Liver (tissue), 9 donors: ENCODE data around the gene FOXK1. TPM values are rescaled to one million over a fixed set of nuclear protein-coding genes. Genes with fewer than 3 reads are reported as not detected.

Experiments
- DNase-seq: peaks from one replicate; pipeline ENCODE4 v3.0.0-alpha.2; 2017; ENCODE audit warnings: low spot score
- H3K27ac ChIP-seq, 2 donors: one replicate each; pipeline ENCODE4 v1.7.0; 2013; ENCODE audit warnings: inconsistent platforms in 2 of 2, low read length in 2 of 2, control low read depth in 1 of 2, low read depth in 1 of 2, mild to moderate bottlenecking in 1 of 2
- H3K27me3 ChIP-seq, 4 donors: one replicate each; pipeline versions ENCODE4 v1.6.1 to v1.7.0; 2013; ENCODE audit warnings: low read length in 3 of 4, inconsistent platforms in 1 of 4, mild to moderate bottlenecking in 1 of 4, moderate library complexity in 1 of 4; ENCODE audit not compliant: control insufficient read depth in 4 of 4, insufficient read depth in 4 of 4
- H3K36me3 ChIP-seq, 4 donors: one replicate each; pipeline versions ENCODE4 v1.6.1 to v1.7.0; 2013; ENCODE audit warnings: low read length in 3 of 4, mild to moderate bottlenecking in 3 of 4, low read depth in 1 of 4, moderate library complexity in 1 of 4; ENCODE audit not compliant: control insufficient read depth in 4 of 4, insufficient read depth in 3 of 4
- H3K4me1 ChIP-seq, 4 donors: one replicate each; pipeline versions ENCODE4 v1.6.1 to v1.7.0; 2013; ENCODE audit warnings: low read length in 3 of 4, mild to moderate bottlenecking in 3 of 4, moderate library complexity in 1 of 4; ENCODE audit not compliant: control insufficient read depth in 4 of 4, insufficient read depth in 4 of 4
- H3K4me3 ChIP-seq, 3 donors: one replicate each; pipeline versions ENCODE4 v1.6.1 to v1.7.0; 2013; ENCODE audit warnings: low read length in 3 of 3, control low read depth in 1 of 3, low read depth in 1 of 3, mild to moderate bottlenecking in 1 of 3
- H3K9ac ChIP-seq, 2 donors: one replicate each; pipeline ENCODE4 v1.7.0; 2013; ENCODE audit warnings: low read length in 2 of 2, mild to moderate bottlenecking in 2 of 2, moderate library complexity in 2 of 2, control low read depth in 1 of 2, low read depth in 1 of 2
- H3K9me3 ChIP-seq, 4 donors: one replicate each; pipeline versions ENCODE4 v1.6.1 to v1.7.0; 2013; ENCODE audit warnings: low read length in 3 of 4; ENCODE audit not compliant: control insufficient read depth in 4 of 4
- EGR1 ChIP-seq, 2 donors: IDR thresholded peaks; 2 replicates each; pipeline ENCODE4 v1.6.1; 2016 to 2018; ENCODE audit warnings: antibody characterized with exemption in 2 of 2, low read depth in 2 of 2
- FOXA1 ChIP-seq: IDR thresholded peaks from 2 replicates; pipeline ENCODE4 v1.6.1; 2016; ENCODE audit warnings: antibody characterized with exemption
- FOXA2 ChIP-seq: IDR thresholded peaks from 2 replicates; pipeline ENCODE4 v1.6.1; 2016; ENCODE audit warnings: antibody characterized with exemption
- GABPA ChIP-seq, 2 donors: IDR thresholded peaks in 1 of 2; conservative IDR thresholded peaks in 1 of 2; 2 replicates each; pipeline ENCODE4 v1.6.1; 2016; ENCODE audit warnings: antibody characterized with exemption in 2 of 2, mild to moderate bottlenecking in 1 of 2, moderate library complexity in 1 of 2
- HNF4A ChIP-seq, 2 donors: conservative IDR thresholded peaks; 2 replicates each; pipeline ENCODE4 v1.6.1; 2016; ENCODE audit warnings: antibody characterized with exemption in 2 of 2, mild to moderate bottlenecking in 2 of 2
- HNF4G ChIP-seq: IDR thresholded peaks from 2 replicates; pipeline ENCODE4 v1.6.1; 2016; ENCODE audit warnings: antibody characterized with exemption
- JUND ChIP-seq, 2 donors: IDR thresholded peaks; 2 replicates each; pipeline ENCODE4 v1.6.1; 2016; ENCODE audit warnings: antibody characterized with exemption in 2 of 2
- NR2F2 ChIP-seq: IDR thresholded peaks from 2 replicates; pipeline ENCODE4 v1.6.1; 2016; ENCODE audit warnings: antibody characterized with exemption
- RAD21 ChIP-seq, 2 donors: IDR thresholded peaks; 2 replicates each; pipeline ENCODE4 v1.6.1; 2016; ENCODE audit warnings: antibody characterized with exemption in 2 of 2, mild to moderate bottlenecking in 2 of 2
- RXRA ChIP-seq, 2 donors: IDR thresholded peaks; 2 replicates each; pipeline ENCODE4 v1.6.1; 2017 to 2018; ENCODE audit warnings: antibody characterized with exemption in 2 of 2, mild to moderate bottlenecking in 1 of 2
- SP1 ChIP-seq: IDR thresholded peaks from 2 replicates; pipeline ENCODE4 v1.6.1; 2018; ENCODE audit warnings: antibody characterized with exemption, mild to moderate bottlenecking
- TAF1 ChIP-seq: conservative IDR thresholded peaks from 2 replicates; pipeline ENCODE4 v1.6.1; 2016; ENCODE audit warnings: antibody characterized with exemption, mild to moderate bottlenecking
- YY1 ChIP-seq: IDR thresholded peaks from 2 replicates; pipeline ENCODE4 v1.6.1; 2016; ENCODE audit warnings: antibody characterized with exemption, mild to moderate bottlenecking
- WGBS: extraction: QIAGEN DNeasy Blood & Tissue Kit; methylation state at CpG from one replicate; pipeline ENCODE4 v1.1.7; 2013; 5-methylcytosine and 5-hydroxymethylcytosine counted together
- polyA plus RNA-seq, 2 donors: library from polyadenylated mRNA; stranded (reverse) in 1 of 2; unstranded in 1 of 2; fragments of 200-250 nt in 1 of 2; fragments of >200 nt in 1 of 2; fragmentation: Nextera tagmentation in 1 of 2; extraction: Ambion mirVana in 1 of 2; gene quantifications; one replicate each; pipeline versions ENCODE4 v1.2.1 to v1.2.3, GENCODE V29; 2013 to 2015
- total RNA-seq, 2 donors: library from RNA; depleted of rRNA; stranded (reverse); fragments of >200 nt; gene quantifications; one replicate each; pipeline ENCODE4 v1.2.3, GENCODE V29; 2014
- TF ChIP-seq, protein P1 (sequence below): IDR thresholded peaks from 2 replicates; pipeline ENCODE4 v1.6.1; 2016; ENCODE audit warnings: antibody characterized with exemption
- TF ChIP-seq, protein P2 (sequence below): fragments of 150-350 bp; IDR thresholded peaks from 2 replicates; pipeline ENCODE4 v1.5.1; 2017; ENCODE audit warnings: improper control_type of control experiment, low read depth, low read length; ENCODE audit not compliant: missing input control
- TF ChIP-seq, protein P3 (sequence below): IDR thresholded peaks from 2 replicates; pipeline ENCODE4 v1.6.1; 2016; ENCODE audit warnings: antibody characterized with exemption
- TF ChIP-seq, protein P4 (sequence below): IDR thresholded peaks from 2 replicates; pipeline ENCODE4 v1.6.1; 2016; ENCODE audit warnings: antibody characterized with exemption
- TF ChIP-seq, protein P5 (sequence below): IDR thresholded peaks from 2 replicates; pipeline ENCODE4 v1.6.1; 2016; ENCODE audit warnings: antibody characterized with exemption, mild to moderate bottlenecking
- donor health status: healthy.
- donor health status: healthy.
- donor health status: healthy.
- donor health status: healthy.
- donor health status: healthy.

Gene FOXK1
- total and polyA plus RNA-seq, 4 donors, result 1.2 to 8.5 (median 4.4) TPM

DNA sequence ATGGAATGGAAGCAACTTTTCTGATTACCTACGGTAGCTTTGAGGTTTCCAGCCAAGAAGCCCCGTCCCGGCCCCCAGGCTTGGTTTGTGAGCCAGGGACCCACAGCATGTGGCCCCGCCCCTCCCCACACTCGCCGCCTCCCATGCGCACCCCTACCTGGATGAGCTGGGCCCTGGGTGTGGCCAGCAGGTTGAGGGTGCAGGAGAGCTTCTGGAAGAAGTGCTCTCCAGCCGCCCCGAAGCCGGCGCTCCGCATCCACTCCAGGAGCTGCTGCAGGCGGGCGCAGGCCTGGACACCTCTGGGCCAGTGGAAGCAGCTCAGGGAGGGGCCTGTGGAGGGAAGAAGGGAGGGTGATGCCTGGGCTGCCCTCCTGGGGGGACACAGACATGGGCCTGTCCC lies 133.0 kb downstream of the FOXK1 start:
- 96% methylated on average over 14 of the region's 14 CpGs for WGBS
- DNase-seq, result no peak
- H3K4me1 ChIP-seq, result no peaks in the 10 kb centered on the region
- no peak overlapping the region for H3K4me3 ChIP-seq
- no peaks in the 10 kb centered on the region for H3K36me3 ChIP-seq
- H3K9me3 ChIP-seq, result no peaks in the 10 kb centered on the region
- no peak overlapping the region for H3K27ac ChIP-seq
- no peaks in the 10 kb centered on the region for H3K27me3 ChIP-seq
- no peak for TF ChIP-seq SP1
- no peak for TF ChIP-seq HNF4G
- TF ChIP-seq YY1, result no peak
- no peak for TF ChIP-seq GABPA (IDR thresholded peaks at IDR 0.05 in 1 of 2, conservative IDR thresholded peaks at IDR 0.05 in 1 of 2)
- no peak for TF ChIP-seq RAD21 (IDR thresholded peaks at IDR 0.05)
- TF ChIP-seq, protein P1, sequence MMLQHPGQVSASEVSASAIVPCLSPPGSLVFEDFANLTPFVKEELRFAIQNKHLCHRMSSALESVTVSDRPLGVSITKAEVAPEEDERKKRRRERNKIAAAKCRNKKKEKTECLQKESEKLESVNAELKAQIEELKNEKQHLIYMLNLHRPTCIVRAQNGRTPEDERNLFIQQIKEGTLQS, result no peak
- no peak for TF ChIP-seq HNF4A (conservative IDR thresholded peaks at IDR 0.05)
- TF ChIP-seq, protein P2, sequence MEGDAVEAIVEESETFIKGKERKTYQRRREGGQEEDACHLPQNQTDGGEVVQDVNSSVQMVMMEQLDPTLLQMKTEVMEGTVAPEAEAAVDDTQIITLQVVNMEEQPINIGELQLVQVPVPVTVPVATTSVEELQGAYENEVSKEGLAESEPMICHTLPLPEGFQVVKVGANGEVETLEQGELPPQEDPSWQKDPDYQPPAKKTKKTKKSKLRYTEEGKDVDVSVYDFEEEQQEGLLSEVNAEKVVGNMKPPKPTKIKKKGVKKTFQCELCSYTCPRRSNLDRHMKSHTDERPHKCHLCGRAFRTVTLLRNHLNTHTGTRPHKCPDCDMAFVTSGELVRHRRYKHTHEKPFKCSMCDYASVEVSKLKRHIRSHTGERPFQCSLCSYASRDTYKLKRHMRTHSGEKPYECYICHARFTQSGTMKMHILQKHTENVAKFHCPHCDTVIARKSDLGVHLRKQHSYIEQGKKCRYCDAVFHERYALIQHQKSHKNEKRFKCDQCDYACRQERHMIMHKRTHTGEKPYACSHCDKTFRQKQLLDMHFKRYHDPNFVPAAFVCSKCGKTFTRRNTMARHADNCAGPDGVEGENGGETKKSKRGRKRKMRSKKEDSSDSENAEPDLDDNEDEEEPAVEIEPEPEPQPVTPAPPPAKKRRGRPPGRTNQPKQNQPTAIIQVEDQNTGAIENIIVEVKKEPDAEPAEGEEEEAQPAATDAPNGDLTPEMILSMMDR, result no peak
- TF ChIP-seq TAF1, result no peak
- H3K9ac ChIP-seq, result no peak overlapping the region

DNA sequence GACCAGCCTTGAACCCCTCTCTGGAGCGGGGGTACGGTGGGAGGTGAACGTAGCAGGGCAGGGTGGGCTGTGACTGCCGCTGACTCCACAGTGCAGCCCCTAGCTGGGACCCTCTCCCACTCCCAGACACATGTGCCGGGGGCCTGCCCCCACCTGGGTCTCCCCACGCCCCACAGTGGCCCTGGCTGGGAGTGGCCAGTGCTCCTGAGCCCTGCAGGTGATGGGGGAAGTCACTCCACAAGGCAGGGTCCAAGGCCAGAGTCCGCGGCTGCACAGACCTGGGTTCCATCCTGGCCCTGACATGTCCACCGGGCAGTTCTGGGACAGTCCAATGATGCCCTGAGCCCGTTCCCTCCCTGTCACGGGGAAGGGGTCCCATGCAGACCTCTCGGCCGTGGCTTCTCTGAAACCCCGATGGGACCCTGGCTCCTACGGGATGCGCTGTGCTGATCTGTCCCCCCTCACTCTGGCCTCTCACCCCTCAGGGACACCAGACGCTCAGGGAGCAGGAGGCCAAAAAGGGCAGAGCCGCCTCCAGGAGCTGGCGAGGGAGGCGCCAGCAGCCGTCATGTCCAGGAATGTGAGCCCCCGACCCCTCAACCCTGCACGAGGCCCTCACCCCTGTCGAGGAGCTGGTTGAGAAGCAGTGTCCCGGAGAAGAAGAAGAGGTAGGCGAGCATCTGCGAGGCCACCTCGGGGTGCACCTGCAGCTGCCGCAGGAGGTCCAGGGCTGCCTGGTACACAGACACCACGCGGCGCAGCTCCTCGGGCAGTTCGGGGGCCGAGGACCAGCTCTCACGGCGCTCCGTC lies 133.7 kb downstream of the FOXK1 start:
- 86% methylated on average over 38 of the region's 38 CpGs for WGBS
- no peak for DNase-seq
- no peaks in the 10 kb centered on the region for H3K27me3 ChIP-seq

More for the DNA sequence above, 133.7 kb downstream of the FOXK1 start:
- no peak overlapping the region for H3K4me3 ChIP-seq
- H3K27ac ChIP-seq, result no peak overlapping the region
- no peak overlapping the region for H3K9ac ChIP-seq
- no peaks in the 10 kb centered on the region for H3K9me3 ChIP-seq
- TF ChIP-seq EGR1 (IDR thresholded peaks at IDR 0.05; ENCODE audit: low read depth in 2 of 2) (no peak), TAF1 (no peak), FOXA2 (no peak), SP1 (no peak), HNF4A (conservative IDR thresholded peaks at IDR 0.05) (no peak), RXRA (IDR thresholded peaks at IDR 0.05) (no peak), GABPA (IDR thresholded peaks at IDR 0.05 in 1 of 2, conservative IDR thresholded peaks at IDR 0.05 in 1 of 2) (no peak), FOXA1 (no peak), YY1 (no peak), HNF4G (no peak), JUND (IDR thresholded peaks at IDR 0.05) (no peak), RAD21 (IDR thresholded peaks at IDR 0.05) (no peak), NR2F2 (no peak)
- TF ChIP-seq, protein P3, sequence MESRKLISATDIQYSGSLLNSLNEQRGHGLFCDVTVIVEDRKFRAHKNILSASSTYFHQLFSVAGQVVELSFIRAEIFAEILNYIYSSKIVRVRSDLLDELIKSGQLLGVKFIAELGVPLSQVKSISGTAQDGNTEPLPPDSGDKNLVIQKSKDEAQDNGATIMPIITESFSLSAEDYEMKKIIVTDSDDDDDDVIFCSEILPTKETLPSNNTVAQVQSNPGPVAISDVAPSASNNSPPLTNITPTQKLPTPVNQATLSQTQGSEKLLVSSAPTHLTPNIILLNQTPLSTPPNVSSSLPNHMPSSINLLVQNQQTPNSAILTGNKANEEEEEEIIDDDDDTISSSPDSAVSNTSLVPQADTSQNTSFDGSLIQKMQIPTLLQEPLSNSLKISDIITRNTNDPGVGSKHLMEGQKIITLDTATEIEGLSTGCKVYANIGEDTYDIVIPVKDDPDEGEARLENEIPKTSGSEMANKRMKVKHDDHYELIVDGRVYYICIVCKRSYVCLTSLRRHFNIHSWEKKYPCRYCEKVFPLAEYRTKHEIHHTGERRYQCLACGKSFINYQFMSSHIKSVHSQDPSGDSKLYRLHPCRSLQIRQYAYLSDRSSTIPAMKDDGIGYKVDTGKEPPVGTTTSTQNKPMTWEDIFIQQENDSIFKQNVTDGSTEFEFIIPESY, result no peak
- TF ChIP-seq, protein P1, result no peak
- TF ChIP-seq, protein P4, sequence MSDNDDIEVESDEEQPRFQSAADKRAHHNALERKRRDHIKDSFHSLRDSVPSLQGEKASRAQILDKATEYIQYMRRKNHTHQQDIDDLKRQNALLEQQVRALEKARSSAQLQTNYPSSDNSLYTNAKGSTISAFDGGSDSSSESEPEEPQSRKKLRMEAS, result no peak
- TF ChIP-seq, protein P5, sequence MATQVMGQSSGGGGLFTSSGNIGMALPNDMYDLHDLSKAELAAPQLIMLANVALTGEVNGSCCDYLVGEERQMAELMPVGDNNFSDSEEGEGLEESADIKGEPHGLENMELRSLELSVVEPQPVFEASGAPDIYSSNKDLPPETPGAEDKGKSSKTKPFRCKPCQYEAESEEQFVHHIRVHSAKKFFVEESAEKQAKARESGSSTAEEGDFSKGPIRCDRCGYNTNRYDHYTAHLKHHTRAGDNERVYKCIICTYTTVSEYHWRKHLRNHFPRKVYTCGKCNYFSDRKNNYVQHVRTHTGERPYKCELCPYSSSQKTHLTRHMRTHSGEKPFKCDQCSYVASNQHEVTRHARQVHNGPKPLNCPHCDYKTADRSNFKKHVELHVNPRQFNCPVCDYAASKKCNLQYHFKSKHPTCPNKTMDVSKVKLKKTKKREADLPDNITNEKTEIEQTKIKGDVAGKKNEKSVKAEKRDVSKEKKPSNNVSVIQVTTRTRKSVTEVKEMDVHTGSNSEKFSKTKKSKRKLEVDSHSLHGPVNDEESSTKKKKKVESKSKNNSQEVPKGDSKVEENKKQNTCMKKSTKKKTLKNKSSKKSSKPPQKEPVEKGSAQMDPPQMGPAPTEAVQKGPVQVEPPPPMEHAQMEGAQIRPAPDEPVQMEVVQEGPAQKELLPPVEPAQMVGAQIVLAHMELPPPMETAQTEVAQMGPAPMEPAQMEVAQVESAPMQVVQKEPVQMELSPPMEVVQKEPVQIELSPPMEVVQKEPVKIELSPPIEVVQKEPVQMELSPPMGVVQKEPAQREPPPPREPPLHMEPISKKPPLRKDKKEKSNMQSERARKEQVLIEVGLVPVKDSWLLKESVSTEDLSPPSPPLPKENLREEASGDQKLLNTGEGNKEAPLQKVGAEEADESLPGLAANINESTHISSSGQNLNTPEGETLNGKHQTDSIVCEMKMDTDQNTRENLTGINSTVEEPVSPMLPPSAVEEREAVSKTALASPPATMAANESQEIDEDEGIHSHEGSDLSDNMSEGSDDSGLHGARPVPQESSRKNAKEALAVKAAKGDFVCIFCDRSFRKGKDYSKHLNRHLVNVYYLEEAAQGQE, result no peak
- TF ChIP-seq, protein P2, result no peak
- no peaks in the 10 kb centered on the region for H3K4me1 ChIP-seq
- no peaks in the 10 kb centered on the region for H3K36me3 ChIP-seq
